Ishikawa (cell line): ENCODE results near the gene ALG10B.

Experiments used
- CEBPB ChIP-seq: IDR thresholded peaks from 2 replicates; pipeline ENCODE4 v1.6.1; 2012
- CREB1 ChIP-seq: IDR thresholded peaks from 2 replicates; pipeline ENCODE4 v1.6.1; 2012; ENCODE audit warnings: low read depth
- EGR1 ChIP-seq: IDR thresholded peaks from 2 replicates; pipeline ENCODE4 v1.6.1; 2012
- EP300 ChIP-seq: IDR thresholded peaks from 2 replicates; pipeline ENCODE4 v1.6.1; 2012; ENCODE audit warnings: borderline replicate concordance
- FOXM1 ChIP-seq: IDR thresholded peaks from 2 replicates; pipeline ENCODE4 v1.6.1; 2012; ENCODE audit warnings: low read depth, borderline replicate concordance
- MAX ChIP-seq: IDR thresholded peaks from 2 replicates; pipeline ENCODE4 v1.6.1; 2012
- RAD21 ChIP-seq: IDR thresholded peaks from 2 replicates; pipeline ENCODE4 v1.6.1; 2012; ENCODE audit warnings: low read depth
- REST ChIP-seq: IDR thresholded peaks from 2 replicates; pipeline ENCODE4 v1.6.1; 2012; ENCODE audit warnings: low read depth, mild to moderate bottlenecking
- TAF1 ChIP-seq: IDR thresholded peaks from 2 replicates; pipeline ENCODE4 v1.6.1; 2012; ENCODE audit warnings: low read depth, mild to moderate bottlenecking
- TCF12 ChIP-seq: IDR thresholded peaks from 2 replicates; pipeline ENCODE4 v1.6.1; 2012; ENCODE audit warnings: low read depth
- TEAD4 ChIP-seq: IDR thresholded peaks from 2 replicates; pipeline ENCODE4 v1.6.1; 2012
- USF1 ChIP-seq: IDR thresholded peaks from 2 replicates; pipeline ENCODE4 v1.6.1; 2012
- YY1 ChIP-seq: IDR thresholded peaks from 2 replicates; pipeline ENCODE4 v1.6.1; 2012; ENCODE audit warnings: low read depth
- ZBTB7A ChIP-seq: IDR thresholded peaks from 2 replicates; pipeline ENCODE4 v1.6.1; 2012; ENCODE audit warnings: low read depth

The ALG10B gene

GRCh38 chr12:38342444-38342843 lies 25.9 kb downstream of the ALG10B start:
- TF ChIP-seq USF1 = no peak
- no peak for TF ChIP-seq TCF12
- no peak for TF ChIP-seq CREB1
- TF ChIP-seq CEBPB = no peak
- TF ChIP-seq TAF1 = no peak

GRCh38 chr12:38350342-38351174 lies 34.0 kb downstream of the ALG10B start:
- no peak for TF ChIP-seq CEBPB
- TF ChIP-seq EP300 = no peak
- no peak for TF ChIP-seq USF1
- TF ChIP-seq EGR1 = no peak
- TF ChIP-seq TEAD4 = no peak
- no peak for TF ChIP-seq REST
- TF ChIP-seq MAX = no peak
- TF ChIP-seq TAF1 = no peak
- TF ChIP-seq CREB1 = no peak
- TF ChIP-seq TCF12 = no peak
- TF ChIP-seq FOXM1 = no peak
- no peak for TF ChIP-seq ZBTB7A
- TF ChIP-seq YY1 = no peak

GRCh38 chr12:38367506-38367905 lies 50.9 kb downstream of the ALG10B start:
- TF ChIP-seq USF1 (no peak), REST (no peak), CEBPB (no peak), CREB1 (no peak), TEAD4 (no peak), EP300 (no peak), EGR1 (no peak), ZBTB7A (no peak), MAX (no peak), YY1 (no peak), FOXM1 (no peak)

GRCh38 chr12:38370311-38370710 lies 53.7 kb downstream of the ALG10B start:
- TF ChIP-seq REST (no peak), YY1 (no peak), FOXM1 (no peak), TEAD4 (no peak), CEBPB (no peak), EP300 (no peak), EGR1 (no peak), RAD21 (no peak), TCF12 (no peak), MAX (no peak), TAF1 (no peak), ZBTB7A (no peak), CREB1 (no peak)
